ENCODE data around the gene MEIKIN. TPM values are rescaled to one million over a fixed set of nuclear protein-coding genes. Genes with fewer than 3 reads are reported as not detected.
"Not testable (repeated sequence)": the region's sequence is repeated elsewhere in the genome, so short reads cannot be mapped to it uniquely, and the experiment has no call there.

The MEIKIN gene
- polyA plus RNA-seq, 1 donor from 2014 or later: not detected

GRCh38 chr5:131783357-131783756 lies 162.1 kb downstream of the MEIKIN start:
- Histone ChIP-seq H2AFZ (ENCODE audit: low read depth, low read length) (no peak overlapping the region), H4K20me1 (ENCODE audit: insufficient read depth) (no peaks in the 10 kb centered on the region), H3K27me3 (ENCODE audit: insufficient read depth, low read depth, low read length) (no peaks in the 10 kb centered on the region), H3F3A (ENCODE audit: insufficient read depth, low read length, poor library complexity, severe bottlenecking) (no peaks in the 10 kb centered on the region), H3K9me2 (ENCODE audit: insufficient read depth, low read length) (no peaks in the 10 kb centered on the region), H3K4me3 (ENCODE audit: low read length) (no peak overlapping the region), H3K9ac (ENCODE audit: low read length) (no peak overlapping the region), H3K27ac (ENCODE audit: low read length) (no peak overlapping the region), H3K79me2 (replicated peaks; ENCODE audit: insufficient read depth, low read length) (peaks cover 9% of the 10 kb centered on the region), H3K9me3 (ENCODE audit: low read length) (no peaks in the 10 kb centered on the region), H3K4me2 (ENCODE audit: low read length) (no peak overlapping the region), H3K36me3 (ENCODE audit: insufficient read depth, low read length) (no peaks in the 10 kb centered on the region)
- TF ChIP-seq EZH2 (IDR thresholded peaks at IDR 0.05; ENCODE audit: borderline replicate concordance, insufficient read depth, low read length, poor library complexity, severe bottlenecking): no peak
- TF ChIP-seq MXI1 (conservative IDR thresholded peaks at IDR 0.05; ENCODE audit: poor library complexity, severe bottlenecking): no peak
- TF ChIP-seq CTCF (IDR thresholded peaks at IDR 0.05; ENCODE audit: poor library complexity, severe bottlenecking): no peak
- no peak for TF ChIP-seq SMC3 (conservative IDR thresholded peaks at IDR 0.05; ENCODE audit: poor library complexity)
- no peak for TF ChIP-seq POLR2AphosphoS5 (IDR thresholded peaks at IDR 0.05)
- no peak for TF ChIP-seq TAF1 (IDR thresholded peaks at IDR 0.05; ENCODE audit: low read depth)
- TF ChIP-seq EP300 (conservative IDR thresholded peaks at IDR 0.05; ENCODE audit: poor library complexity, severe bottlenecking): no peak
- TF ChIP-seq REST (IDR thresholded peaks at IDR 0.05; ENCODE audit: borderline replicate concordance): no peak
- no peak for TF ChIP-seq RAD21 (conservative IDR thresholded peaks at IDR 0.05)

GRCh38 chr5:131782717-131783116 lies 162.7 kb downstream of the MEIKIN start:
- Histone ChIP-seq H3K27me3 (ENCODE audit: insufficient read depth, low read depth, low read length) (no peaks in the 10 kb centered on the region), H2AFZ (ENCODE audit: low read depth, low read length) (no peak overlapping the region), H3F3A (ENCODE audit: insufficient read depth, low read length, poor library complexity, severe bottlenecking) (no peaks in the 10 kb centered on the region), H3K4me3 (ENCODE audit: low read length) (no peak overlapping the region), H3K79me2 (replicated peaks; ENCODE audit: insufficient read depth, low read length) (peaks cover 10% of the 10 kb centered on the region), H3K4me2 (ENCODE audit: low read length) (no peak overlapping the region), H3K9ac (ENCODE audit: low read length) (no peak overlapping the region), H3K9me3 (ENCODE audit: low read length) (no peaks in the 10 kb centered on the region), H4K20me1 (ENCODE audit: insufficient read depth) (no peaks in the 10 kb centered on the region), H3K36me3 (ENCODE audit: insufficient read depth, low read length) (no peaks in the 10 kb centered on the region), H3K9me2 (ENCODE audit: insufficient read depth, low read length) (no peaks in the 10 kb centered on the region), H3K27ac (ENCODE audit: low read length) (no peak overlapping the region)
- no peak for TF ChIP-seq EZH2 (IDR thresholded peaks at IDR 0.05; ENCODE audit: borderline replicate concordance, insufficient read depth, low read length, poor library complexity, severe bottlenecking)
- no peak for TF ChIP-seq RAD21 (conservative IDR thresholded peaks at IDR 0.05)
- TF ChIP-seq SMC3 (conservative IDR thresholded peaks at IDR 0.05; ENCODE audit: poor library complexity): no peak
- TF ChIP-seq REST (IDR thresholded peaks at IDR 0.05; ENCODE audit: borderline replicate concordance): no peak
- no peak for TF ChIP-seq TAF1 (IDR thresholded peaks at IDR 0.05; ENCODE audit: low read depth)
- no peak for TF ChIP-seq MXI1 (conservative IDR thresholded peaks at IDR 0.05; ENCODE audit: poor library complexity, severe bottlenecking)
- TF ChIP-seq EP300 (conservative IDR thresholded peaks at IDR 0.05; ENCODE audit: poor library complexity, severe bottlenecking): no peak
- no peak for TF ChIP-seq CTCF (IDR thresholded peaks at IDR 0.05; ENCODE audit: poor library complexity, severe bottlenecking)
- TF ChIP-seq POLR2AphosphoS5 (IDR thresholded peaks at IDR 0.05): no peak

GRCh38 chr5:131778141-131778540 lies 167.3 kb downstream of the MEIKIN start:
- not testable (repeated sequence) for H3K36me3 ChIP-seq (ENCODE audit: insufficient read depth, low read length); H3K9me2 ChIP-seq (ENCODE audit: insufficient read depth, low read length); H3K9me3 ChIP-seq (ENCODE audit: low read length); H3K9ac ChIP-seq (ENCODE audit: low read length); H3K4me3 ChIP-seq (ENCODE audit: low read length); H3F3A ChIP-seq (ENCODE audit: insufficient read depth, low read length, poor library complexity, severe bottlenecking); H3K27me3 ChIP-seq (ENCODE audit: insufficient read depth, low read depth, low read length); H4K20me1 ChIP-seq (ENCODE audit: insufficient read depth); H2AFZ ChIP-seq (ENCODE audit: low read depth, low read length); H3K4me2 ChIP-seq (ENCODE audit: low read length); H3K27ac ChIP-seq (ENCODE audit: low read length)
- H3K79me2 ChIP-seq (replicated peaks; ENCODE audit: insufficient read depth, low read length): peaks cover 19% of the 10 kb centered on the region

Data from neural cell (in vitro differentiated cells).